ES-I3 (cell line): ENCODE measurements around the gene TSPAN12.

Experiments used
- H3K36me3 ChIP-seq: 2 replicates; pipeline ENCODE4 v1.6.1; 2013; ENCODE audit warnings: mild to moderate bottlenecking, low read length, control low read depth, moderate library complexity; ENCODE audit not compliant: insufficient read depth
- H3K4me1 ChIP-seq: 2 replicates; pipeline ENCODE4 v1.6.1; 2013; ENCODE audit warnings: mild to moderate bottlenecking, control low read depth, low read length; ENCODE audit not compliant: insufficient read depth
- H3K9ac ChIP-seq: 2 replicates; pipeline ENCODE4 v1.6.1; 2013; ENCODE audit warnings: low read depth, mild to moderate bottlenecking, low read length, moderate library complexity
- H3K9me3 ChIP-seq: 2 replicates; pipeline ENCODE4 v1.6.1; 2013; ENCODE audit warnings: mild to moderate bottlenecking, low read length, moderate library complexity; ENCODE audit not compliant: control insufficient read depth, insufficient read depth

The TSPAN12 gene

DNA sequence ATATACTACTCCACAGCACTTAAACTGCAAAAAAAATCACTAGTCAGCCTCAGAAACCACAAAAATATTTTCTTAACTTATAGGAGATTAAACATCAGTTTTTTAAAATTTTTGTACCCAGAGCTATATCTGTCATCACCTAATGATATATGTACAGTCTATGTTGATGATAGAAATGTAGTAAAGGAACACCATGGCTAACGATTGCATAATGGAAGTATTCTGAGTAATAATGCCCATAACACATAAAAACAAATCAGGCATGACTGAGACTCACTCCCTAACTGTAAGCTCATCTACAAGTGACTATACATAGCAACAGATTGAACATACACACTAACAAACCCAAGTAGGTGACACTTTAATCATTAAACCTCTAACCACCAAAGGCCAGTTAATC is 51.3 kb downstream of the TSPAN12 start:
- H3K36me3 ChIP-seq, result no peaks in the 10 kb centered on the region
- H3K4me1 ChIP-seq, result no peaks in the 10 kb centered on the region
- H3K9ac ChIP-seq, result no peak overlapping the region
- no peaks in the 10 kb centered on the region for H3K9me3 ChIP-seq

DNA sequence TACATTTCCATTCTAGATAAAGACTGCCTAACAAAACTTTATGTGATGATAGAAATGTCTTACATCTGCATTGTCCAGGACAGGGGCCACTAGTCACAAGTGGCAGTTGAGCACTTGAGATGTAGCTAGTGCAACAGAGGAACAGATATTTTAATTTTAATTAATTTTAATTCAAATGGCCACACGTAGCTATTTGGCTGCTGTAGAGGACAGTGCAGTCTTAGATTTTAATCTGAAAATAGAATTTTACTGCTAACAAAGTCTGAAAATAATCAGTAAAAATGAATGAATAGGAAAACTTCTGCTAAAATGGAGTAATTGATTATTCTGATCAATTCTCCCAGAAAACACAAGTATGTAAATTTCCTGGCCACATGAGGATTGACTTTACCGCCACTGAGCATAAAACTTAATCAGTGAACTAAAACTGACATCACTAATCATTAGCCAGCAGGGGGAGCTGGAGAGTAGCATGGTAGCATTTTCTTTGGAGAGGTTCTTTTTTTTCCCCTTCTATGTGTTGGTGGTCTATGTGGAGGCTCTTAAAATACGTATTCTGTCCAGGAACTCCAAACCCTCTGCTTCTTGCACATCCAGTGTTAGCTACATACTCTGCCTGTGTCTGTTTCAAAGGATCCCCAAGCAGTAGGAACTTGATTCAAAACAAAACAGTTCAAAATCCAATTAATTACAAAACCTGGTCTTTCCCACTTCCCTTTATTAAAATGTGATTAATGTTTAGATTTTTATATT is 52.1 kb downstream of the TSPAN12 start:
- H3K9me3 ChIP-seq, result no peaks in the 10 kb centered on the region
- H3K4me1 ChIP-seq, result no peaks in the 10 kb centered on the region
- no peaks in the 10 kb centered on the region for H3K36me3 ChIP-seq
- no peak overlapping the region for H3K9ac ChIP-seq

DNA sequence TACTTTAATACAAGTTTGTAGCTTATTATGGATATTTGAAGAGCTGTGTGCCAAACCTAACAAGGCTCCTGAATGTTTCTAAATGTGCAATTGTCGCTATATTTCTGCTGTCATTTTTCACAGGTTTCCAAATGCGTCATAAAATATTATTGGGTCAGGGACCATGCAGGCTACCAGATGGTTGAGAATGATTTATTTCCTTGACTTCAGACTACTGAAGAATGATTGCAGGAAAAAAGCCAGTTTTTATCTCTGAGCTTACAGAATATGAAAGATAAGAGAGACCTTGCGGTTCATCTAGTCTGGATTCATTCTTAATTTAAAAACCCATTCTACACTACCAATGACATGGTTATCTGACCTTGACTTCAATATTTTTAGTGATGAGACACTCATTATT is 55.2 kb downstream of the TSPAN12 start:
- no peaks in the 10 kb centered on the region for H3K9me3 ChIP-seq
- H3K9ac ChIP-seq, result no peak overlapping the region
- no peaks in the 10 kb centered on the region; the same call in 1 of the 2 replicates for H3K36me3 ChIP-seq
- H3K4me1 ChIP-seq, result no peaks in the 10 kb centered on the region

DNA sequence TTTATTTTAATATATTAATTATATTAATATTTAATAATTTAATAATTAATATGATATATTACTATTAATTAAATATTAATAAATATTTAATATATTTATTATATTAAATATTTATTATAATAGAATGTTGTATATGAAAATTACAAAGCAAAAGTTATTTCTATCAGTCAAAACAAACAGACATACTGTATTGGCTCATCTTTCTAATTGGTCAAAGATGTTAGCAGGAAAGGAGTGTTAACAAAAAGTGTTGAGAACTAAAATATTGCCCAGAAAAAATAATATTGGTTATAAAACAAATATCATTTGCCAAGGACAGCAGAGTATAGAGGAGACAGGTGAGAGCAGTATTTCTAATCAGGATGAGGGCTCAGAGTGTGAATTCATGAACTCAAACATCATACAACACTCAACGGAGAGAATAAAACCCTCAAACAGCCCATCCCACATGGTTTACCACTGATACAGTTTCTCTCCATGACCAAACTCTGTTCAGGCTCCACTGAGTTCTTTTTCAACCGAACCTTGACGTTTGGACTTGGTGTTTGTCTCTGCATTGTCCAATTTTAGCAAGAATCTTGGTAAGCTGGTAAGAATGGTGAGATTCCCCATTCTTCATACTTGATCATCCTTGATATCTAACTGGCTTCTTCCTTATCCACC is 58.0 kb downstream of the TSPAN12 start:
- no peaks in the 10 kb centered on the region for H3K4me1 ChIP-seq
- no peak overlapping the region for H3K9ac ChIP-seq
- H3K9me3 ChIP-seq, result no peaks in the 10 kb centered on the region; the same call in 1 of the 2 replicates
- no peaks in the 10 kb centered on the region; the same call in 1 of the 2 replicates for H3K36me3 ChIP-seq

DNA sequence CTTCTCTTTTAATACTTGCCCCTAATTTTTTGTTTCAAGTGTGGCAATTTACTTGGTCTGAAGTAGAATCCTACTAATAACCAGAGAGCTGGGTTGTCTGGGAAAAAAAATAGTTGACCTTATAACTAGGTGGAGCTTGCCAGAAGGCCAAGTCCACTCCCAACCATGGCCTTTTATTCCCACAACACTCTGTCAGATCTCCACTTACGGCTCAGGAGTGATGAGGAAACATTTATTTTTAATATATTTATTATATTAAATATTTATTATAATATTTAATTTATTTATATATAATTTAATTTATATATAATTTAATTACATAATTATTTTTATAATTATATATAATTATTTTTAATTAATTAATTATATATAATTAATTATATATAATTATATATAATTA is 58.8 kb downstream of the TSPAN12 start:
- no peaks in the 10 kb centered on the region; the same call in 1 of the 2 replicates for H3K9me3 ChIP-seq
- no peak overlapping the region for H3K9ac ChIP-seq
- no peaks in the 10 kb centered on the region for H3K4me1 ChIP-seq
- no peaks in the 10 kb centered on the region; the same call in 1 of the 2 replicates for H3K36me3 ChIP-seq

DNA sequence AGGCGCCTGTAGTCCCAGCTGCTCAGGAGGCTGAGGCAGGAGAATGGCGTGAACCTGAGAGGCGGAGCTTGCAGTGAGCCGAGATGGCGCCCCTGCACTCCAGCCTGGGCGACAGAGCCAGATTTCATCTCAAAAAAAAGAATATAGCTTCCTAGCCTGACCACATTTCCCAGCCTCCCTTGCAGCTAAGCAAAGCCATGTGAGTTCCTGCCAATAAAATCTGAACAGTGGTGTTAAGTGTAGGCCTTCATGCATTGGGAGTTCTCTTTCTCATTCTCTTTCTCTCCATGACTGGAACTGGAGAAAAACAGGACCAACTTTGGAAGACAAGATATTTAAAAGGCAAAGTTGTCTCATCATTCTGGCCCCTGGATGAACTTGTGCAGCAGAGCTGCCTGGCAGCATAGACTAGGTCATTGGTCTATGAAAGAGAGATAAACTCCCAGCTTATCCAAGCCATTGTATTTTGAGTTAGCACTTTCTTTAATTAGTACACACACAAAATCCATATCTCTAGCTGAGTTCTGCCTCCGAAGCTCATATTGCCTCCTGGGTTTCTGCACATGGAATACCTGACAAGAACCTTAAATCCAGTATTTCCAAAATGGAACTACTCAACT is 60.8 kb downstream of the TSPAN12 start:
- Histone ChIP-seq H3K4me1 (no peaks in the 10 kb centered on the region), H3K36me3 (no peaks in the 10 kb centered on the region; the same call in 1 of the 2 replicates), H3K9ac (no peak overlapping the region), H3K9me3 (no peaks in the 10 kb centered on the region; the same call in 1 of the 2 replicates)

DNA sequence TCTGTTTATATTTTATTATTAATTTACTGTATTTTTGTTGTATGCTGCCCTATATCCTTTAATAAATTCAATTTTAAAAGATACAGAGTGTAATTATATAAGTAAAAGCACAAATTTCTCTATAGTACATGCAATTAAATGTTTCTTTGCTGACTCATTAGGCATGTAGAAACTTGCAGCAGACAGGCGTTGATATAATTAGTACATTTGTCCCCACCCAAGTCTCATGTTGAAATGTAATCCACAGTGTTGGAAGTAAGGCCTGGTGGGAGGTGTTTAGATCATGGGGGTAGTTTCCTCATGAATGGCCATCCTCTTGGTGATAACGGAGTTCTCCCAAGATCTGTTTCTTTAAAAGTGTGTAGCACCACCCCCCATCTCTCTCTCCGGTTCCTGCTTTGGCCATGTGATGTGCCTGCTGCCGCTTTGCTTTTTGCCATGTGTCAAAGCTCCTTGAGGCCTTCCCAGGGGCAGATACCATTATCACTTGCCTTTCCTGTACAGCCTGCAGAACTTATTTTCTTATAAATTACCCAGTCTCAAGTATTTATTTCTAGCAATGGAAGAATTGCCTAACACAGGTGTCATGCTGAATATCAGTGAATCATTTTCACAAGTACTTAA is 63.7 kb downstream of the TSPAN12 start:
- H3K4me1 ChIP-seq, result no peaks in the 10 kb centered on the region
- H3K9me3 ChIP-seq, result no peaks in the 10 kb centered on the region; the same call in 1 of the 2 replicates
- H3K9ac ChIP-seq, result no peak overlapping the region
- no peaks in the 10 kb centered on the region; the same call in 1 of the 2 replicates for H3K36me3 ChIP-seq

DNA sequence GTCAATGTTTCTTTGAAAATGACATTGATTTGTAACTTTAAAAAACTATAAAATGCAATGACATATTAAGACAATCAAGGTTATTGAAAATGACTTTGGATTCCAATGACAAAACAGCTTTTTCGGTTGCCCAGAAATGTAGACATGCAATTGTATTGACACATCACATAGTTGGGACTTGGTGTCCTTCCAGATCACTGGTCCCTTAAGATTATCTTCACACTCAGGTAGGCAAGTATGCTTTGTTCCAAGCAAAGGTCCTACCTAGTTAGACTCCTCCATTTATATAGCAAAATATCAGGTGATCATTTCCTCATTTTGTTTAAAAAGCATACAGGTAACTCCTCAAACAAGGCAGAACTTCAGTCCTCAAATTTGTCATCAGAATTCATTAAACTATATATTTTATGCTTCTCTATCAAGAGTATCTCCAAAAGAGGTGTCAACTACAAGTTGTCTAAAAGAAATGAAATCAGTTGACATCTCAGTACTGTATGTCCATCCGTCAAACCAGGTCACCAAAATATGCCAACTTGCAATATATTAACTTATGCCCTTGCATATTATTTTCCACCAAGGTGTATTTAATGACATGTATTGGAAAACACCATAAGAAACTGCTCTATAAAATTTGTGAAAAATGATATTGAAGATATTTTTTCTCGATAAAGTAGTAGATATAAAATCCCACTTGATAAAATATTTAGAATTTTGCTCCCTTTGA is 64.6 kb downstream of the TSPAN12 start:
- Histone ChIP-seq H3K36me3 (no peaks in the 10 kb centered on the region), H3K9ac (no peak overlapping the region), H3K4me1 (no peaks in the 10 kb centered on the region), H3K9me3 (no peaks in the 10 kb centered on the region; the same call in 1 of the 2 replicates)

DNA sequence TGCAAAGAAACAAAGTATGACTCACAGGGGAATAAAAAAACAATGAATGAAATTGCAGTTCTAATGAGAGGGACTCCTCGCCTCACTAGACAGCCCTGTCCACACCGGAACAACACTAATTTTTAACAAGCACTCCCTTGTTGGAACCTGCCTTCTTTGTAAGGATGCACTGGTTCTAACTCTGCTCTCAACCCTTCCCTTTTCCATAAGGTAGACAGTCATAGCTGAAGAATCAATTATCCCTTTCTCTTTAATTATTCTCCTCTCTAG is 65.1 kb downstream of the TSPAN12 start:
- Histone ChIP-seq H3K36me3 (no peaks in the 10 kb centered on the region), H3K4me1 (no peaks in the 10 kb centered on the region), H3K9ac (no peak overlapping the region), H3K9me3 (no peaks in the 10 kb centered on the region; the same call in 1 of the 2 replicates)

DNA sequence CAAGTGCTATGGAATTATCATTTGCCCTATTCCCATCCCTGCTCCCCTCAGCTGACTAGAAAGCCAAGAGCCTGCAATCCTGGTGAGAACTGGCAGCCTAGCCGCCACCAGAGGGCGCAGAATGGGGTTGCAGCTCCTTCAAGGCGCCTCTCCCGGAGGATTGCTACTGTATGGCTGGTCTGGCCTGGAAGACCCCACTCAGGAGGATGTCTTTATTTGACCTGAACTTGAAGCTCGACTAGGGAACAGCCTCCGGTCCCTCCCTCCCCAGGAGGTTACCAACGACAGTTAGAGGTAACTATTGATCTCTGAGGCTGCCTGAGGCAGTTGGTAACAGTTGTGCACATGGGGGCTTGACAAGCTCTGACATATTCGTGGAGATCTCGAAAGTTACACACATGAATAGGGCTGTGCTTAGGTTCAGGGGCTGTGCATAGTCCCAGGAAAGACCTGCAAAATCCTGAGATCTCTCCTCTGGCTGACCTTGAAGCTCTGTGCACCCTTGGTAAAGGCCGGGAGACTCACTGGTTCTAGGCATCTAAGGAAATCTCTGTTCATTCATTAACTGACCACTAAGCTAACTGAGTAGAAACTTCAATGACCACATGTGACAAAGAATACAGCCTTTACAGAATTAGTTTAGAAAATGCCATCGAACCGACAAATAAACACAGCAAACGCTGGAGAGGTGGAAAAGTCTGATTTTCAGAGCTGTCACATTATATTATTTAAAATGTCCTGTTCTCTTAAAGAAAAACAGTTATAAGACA is 65.7 kb downstream of the TSPAN12 start:
- H3K9me3 ChIP-seq, result no peaks in the 10 kb centered on the region; the same call in 1 of the 2 replicates
- H3K4me1 ChIP-seq, result no peaks in the 10 kb centered on the region
- H3K36me3 ChIP-seq, result no peaks in the 10 kb centered on the region
- no peak overlapping the region for H3K9ac ChIP-seq

DNA sequence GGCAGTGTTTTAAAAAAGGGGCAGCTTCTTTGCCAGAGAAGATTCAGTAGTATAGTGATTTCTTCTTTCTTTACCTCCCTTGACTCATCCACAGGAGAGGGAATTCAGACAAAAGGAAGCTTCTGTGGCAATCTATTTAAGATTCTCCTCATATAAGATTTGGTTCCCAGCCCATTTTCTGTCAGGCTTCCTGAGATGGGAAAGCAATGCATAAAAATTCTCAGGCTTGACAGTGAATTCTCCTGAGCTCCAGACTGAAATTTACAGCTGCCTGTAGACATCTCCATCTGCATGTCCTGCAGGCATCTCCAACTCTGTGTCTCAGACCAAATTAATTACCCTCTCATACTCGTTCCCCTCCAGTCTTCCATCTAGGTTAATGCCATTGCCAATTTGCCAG is 72.8 kb downstream of the TSPAN12 start:
- Histone ChIP-seq H3K9ac (no peak overlapping the region), H3K9me3 (no peaks in the 10 kb centered on the region), H3K36me3 (no peaks in the 10 kb centered on the region), H3K4me1 (peaks cover 21% of the 10 kb centered on the region)

DNA sequence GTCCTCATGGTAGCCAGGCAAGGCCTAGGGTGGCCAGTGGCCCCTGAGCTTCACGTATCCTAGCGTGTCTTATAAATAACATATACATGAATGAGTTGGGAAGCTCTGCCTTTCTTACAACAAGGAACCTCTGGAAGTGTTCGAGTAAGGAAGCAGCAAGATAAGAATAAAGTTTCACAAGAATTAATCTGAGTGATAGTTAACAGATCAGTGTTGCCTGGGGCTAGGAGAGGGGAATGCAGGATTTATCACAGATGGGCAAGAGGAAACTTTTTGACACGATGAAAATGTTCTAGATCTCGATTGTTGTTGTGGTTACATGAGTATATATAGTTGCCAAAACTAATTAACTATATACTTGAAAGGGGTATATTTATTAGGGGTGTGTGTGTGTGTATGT is 74.2 kb downstream of the TSPAN12 start:
- peaks cover 21% of the 10 kb centered on the region for H3K4me1 ChIP-seq
- no peak overlapping the region for H3K9ac ChIP-seq
- H3K9me3 ChIP-seq, result no peaks in the 10 kb centered on the region
- no peaks in the 10 kb centered on the region for H3K36me3 ChIP-seq

DNA sequence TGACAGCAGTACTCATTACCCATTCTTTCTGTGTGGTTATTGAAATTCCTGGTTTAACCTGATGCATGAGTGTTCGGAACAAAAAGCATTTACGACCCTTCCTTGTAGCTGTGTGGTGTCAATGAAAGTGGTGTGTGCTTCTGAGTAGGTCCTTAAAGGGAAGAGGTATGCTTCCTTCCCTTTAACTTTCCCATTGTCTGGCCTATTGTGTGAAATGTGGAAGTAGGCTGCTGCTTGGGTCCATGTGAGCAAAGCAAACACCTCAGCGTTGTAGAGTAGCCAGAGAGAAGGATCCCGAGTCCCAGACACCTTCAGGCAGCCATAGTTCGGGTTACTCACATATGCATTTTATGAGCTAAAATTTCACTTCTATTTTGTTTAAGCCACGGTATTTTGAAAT is 74.7 kb downstream of the TSPAN12 start:
- peaks cover 21% of the 10 kb centered on the region for H3K4me1 ChIP-seq
- no peaks in the 10 kb centered on the region for H3K36me3 ChIP-seq
- no peaks in the 10 kb centered on the region for H3K9me3 ChIP-seq

More for the DNA sequence above, 74.7 kb downstream of the TSPAN12 start:
- H3K9ac ChIP-seq, result no peak overlapping the region
